HEK293T (cell line): ENCODE results near the gene CUL2.
"Not testable (repeated sequence)": the region's sequence is repeated elsewhere in the genome, so short reads cannot be mapped to it uniquely, and the experiment has no call there.

Experiments used
- CTCF ChIA-PET: fragments of 350-600 bp; formaldehyde crosslinking; extraction: SDS; loops from one replicate; lab custom pipeline; 2021; ENCODE audit warnings: antibody characterized with exemption, inconsistent platforms; lab: Yijun Ruan, JAX
- POLR2A ChIA-PET: fragments of 350-600 bp; formaldehyde crosslinking; extraction: SDS; loops from one replicate; lab custom pipeline; 2020; ENCODE audit warnings: antibody characterized with exemption, inconsistent platforms; lab: Yijun Ruan, JAX
- DNase-seq: peaks from one replicate; pipeline ENCODE4 v3.0.0; 2012; ENCODE audit warnings: mixed read lengths; ENCODE audit errors: extremely low spot score
- ARNT ChIP-seq: fragments of 450-650 bp; IDR thresholded peaks from 2 replicates; pipeline ENCODE4 v1.6.1; 2017; ENCODE audit warnings: mild to moderate bottlenecking
- BHLHE40 ChIP-seq: fragments of 450-650 bp; IDR thresholded peaks from 2 replicates; pipeline ENCODE4 v1.6.1; 2016; ENCODE audit warnings: mild to moderate bottlenecking, moderate library complexity, borderline replicate concordance
- CTBP1 ChIP-seq: fragments of 450-650 bp; IDR thresholded peaks from 2 replicates; pipeline ENCODE4 v1.6.1; 2016; ENCODE audit warnings: borderline replicate concordance
- ELF4 ChIP-seq: fragments of 450-650 bp; IDR thresholded peaks from 2 replicates; pipeline ENCODE4 v1.6.1; 2017; ENCODE audit warnings: antibody characterized with exemption
- FOXA1 ChIP-seq: fragments of 450-650 bp; IDR thresholded peaks from 2 replicates; pipeline ENCODE4 v1.6.1; 2016; ENCODE audit warnings: mild to moderate bottlenecking
- FOXK2 ChIP-seq: fragments of 450-650 bp; IDR thresholded peaks from 2 replicates; pipeline ENCODE4 v1.6.1; 2016; ENCODE audit warnings: mild to moderate bottlenecking
- FOXM1 ChIP-seq: fragments of 450-650 bp; IDR thresholded peaks from 2 replicates; pipeline ENCODE4 v1.6.1; 2017; ENCODE audit warnings: mild to moderate bottlenecking, borderline replicate concordance
- HDGF ChIP-seq: fragments of 450-650 bp; IDR thresholded peaks from 2 replicates; pipeline ENCODE4 v1.6.1; 2017; ENCODE audit warnings: antibody characterized with exemption, borderline replicate concordance
- L3MBTL2 ChIP-seq: fragments of 450-650 bp; conservative IDR thresholded peaks from 2 replicates; pipeline ENCODE4 v1.6.1; 2016; ENCODE audit warnings: mild to moderate bottlenecking
- LEF1 ChIP-seq: fragments of 450-650 bp; IDR thresholded peaks from 2 replicates; pipeline ENCODE4 v1.6.1; 2017; ENCODE audit warnings: mild to moderate bottlenecking, borderline replicate concordance
- NFRKB ChIP-seq: fragments of 450-650 bp; IDR thresholded peaks from 2 replicates; pipeline ENCODE4 v1.6.1; 2016; ENCODE audit warnings: mild to moderate bottlenecking, moderate library complexity
- SP1 ChIP-seq: fragments of 450-650 bp; IDR thresholded peaks from 2 replicates; pipeline ENCODE4 v1.6.1; 2017
- SUZ12 ChIP-seq: fragments of 450-650 bp; IDR thresholded peaks from 2 replicates; pipeline ENCODE4 v1.6.1; 2016; ENCODE audit warnings: mild to moderate bottlenecking
- TARDBP ChIP-seq: fragments of 450-650 bp; IDR thresholded peaks from 2 replicates; pipeline ENCODE4 v1.6.1; 2016
- ZNF384 ChIP-seq: fragments of 450-650 bp; IDR thresholded peaks from 2 replicates; pipeline ENCODE4 v1.6.1; 2016
- TF ChIP-seq, protein P1 (sequence below): fragments of 450-650 bp; IDR thresholded peaks from 2 replicates; pipeline ENCODE4 v1.6.1; 2016

The CUL2 gene

DNA sequence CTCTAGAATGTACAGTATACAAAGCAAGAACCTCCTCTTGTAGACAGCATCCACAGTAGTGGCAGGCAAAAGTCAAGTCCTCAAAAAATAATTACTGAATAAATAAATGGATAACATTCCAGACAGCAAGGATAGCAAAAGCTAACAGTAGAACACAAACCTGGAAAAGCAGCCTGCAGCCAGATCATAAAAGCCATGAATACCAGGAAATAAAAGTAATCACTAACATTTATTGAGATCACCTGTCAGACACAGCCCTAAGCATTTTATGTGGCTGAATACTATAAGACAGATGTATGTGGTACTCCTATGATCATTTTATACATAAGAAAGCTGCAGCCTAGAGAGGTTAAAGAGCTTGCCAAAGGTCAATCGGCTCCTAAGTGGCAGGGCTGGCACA is 34.0 kb downstream of the CUL2 start:
- POLR2A ChIA-PET = no interaction called here
- CTCF ChIA-PET = no interaction called here
- TF ChIP-seq FOXA1 (no peak), ARNT (no peak), SUZ12 (no peak), FOXM1 (no peak), SP1 (no peak), BHLHE40 (no peak), ELF4 (no peak), LEF1 (no peak), CTBP1 (no peak), NFRKB (no peak), FOXK2 (no peak), L3MBTL2 (no peak), ZNF384 (no peak)
- TF ChIP-seq, protein P1, sequence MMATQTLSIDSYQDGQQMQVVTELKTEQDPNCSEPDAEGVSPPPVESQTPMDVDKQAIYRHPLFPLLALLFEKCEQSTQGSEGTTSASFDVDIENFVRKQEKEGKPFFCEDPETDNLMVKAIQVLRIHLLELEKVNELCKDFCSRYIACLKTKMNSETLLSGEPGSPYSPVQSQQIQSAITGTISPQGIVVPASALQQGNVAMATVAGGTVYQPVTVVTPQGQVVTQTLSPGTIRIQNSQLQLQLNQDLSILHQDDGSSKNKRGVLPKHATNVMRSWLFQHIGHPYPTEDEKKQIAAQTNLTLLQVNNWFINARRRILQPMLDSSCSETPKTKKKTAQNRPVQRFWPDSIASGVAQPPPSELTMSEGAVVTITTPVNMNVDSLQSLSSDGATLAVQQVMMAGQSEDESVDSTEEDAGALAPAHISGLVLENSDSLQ = no peak

DNA sequence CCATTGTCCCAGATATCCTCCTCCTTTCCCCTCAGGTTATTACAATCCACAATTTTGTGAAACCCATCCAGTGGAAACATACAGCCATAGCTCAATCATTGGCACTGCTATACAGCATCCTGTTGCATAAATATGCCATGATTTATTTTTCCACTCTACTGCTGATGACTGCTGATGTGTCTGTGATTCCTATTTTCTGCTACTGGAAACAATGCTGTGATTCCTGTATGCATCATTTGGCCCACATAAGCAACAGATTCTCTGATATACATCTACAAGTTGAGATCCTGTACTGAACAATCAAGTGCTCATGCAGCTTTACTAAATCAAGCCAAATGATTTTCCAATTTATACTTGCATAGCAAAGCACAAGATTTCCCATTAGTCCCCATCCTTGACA is 39.6 kb downstream of the CUL2 start:
- no peak for DNase-seq
- POLR2A ChIA-PET = no interaction called here
- CTCF ChIA-PET = no interaction called here
- no peak for TF ChIP-seq FOXM1
- no peak for TF ChIP-seq L3MBTL2
- no peak for TF ChIP-seq BHLHE40
- TF ChIP-seq ARNT = no peak
- TF ChIP-seq FOXK2 = no peak
- TF ChIP-seq TARDBP = no peak
- TF ChIP-seq ELF4 = no peak
- TF ChIP-seq ZNF384 = no peak
- TF ChIP-seq LEF1 = no peak
- TF ChIP-seq CTBP1 = no peak
- no peak for TF ChIP-seq NFRKB
- TF ChIP-seq HDGF = no peak
- TF ChIP-seq, protein P1 = no peak
- no peak for TF ChIP-seq SP1
- no peak for TF ChIP-seq FOXA1
- no peak for TF ChIP-seq SUZ12

More for the DNA sequence above, 34.0 kb downstream of the CUL2 start:
- no peak for DNase-seq

GRCh38 chr10:35046074-35046473 is 44.1 kb downstream of the CUL2 start:
- CTCF ChIA-PET = no interaction called here
- POLR2A ChIA-PET = no interaction called here
- TF ChIP-seq BHLHE40 = no peak
- TF ChIP-seq FOXA1 = no peak
- TF ChIP-seq L3MBTL2 = no peak
- no peak for TF ChIP-seq CTBP1
- TF ChIP-seq HDGF = no peak
- TF ChIP-seq, protein P1 = no peak
- TF ChIP-seq SP1 = no peak
- TF ChIP-seq LEF1 = no peak
- no peak for TF ChIP-seq NFRKB
- TF ChIP-seq ELF4 = no peak
- no peak for TF ChIP-seq FOXK2
- no peak for DNase-seq

- CTCF ChIA-PET, POLR2A ChIA-PET: not testable (repeated sequence)
Measured at GRCh38 chr10:35045275-35045674, 44.9 kb downstream of the CUL2 start.

GRCh38 chr10:35043796-35044344 is 46.3 kb downstream of the CUL2 start:
- ChIA-PET CTCF (no interaction called here), POLR2A (no interaction called here)

More at GRCh38 chr10:35045275-35045674, 44.9 kb downstream of the CUL2 start:
- DNase-seq = not testable (repeated sequence)

GRCh38 chr10:35042783-35043182 is 47.4 kb downstream of the CUL2 start:
- ChIA-PET CTCF (no interaction called here), POLR2A (no interaction called here)
- no peak for TF ChIP-seq CTBP1
- no peak for DNase-seq

More at GRCh38 chr10:35043796-35044344, 46.3 kb downstream of the CUL2 start:
- no peak for DNase-seq
- TF ChIP-seq, protein P1 = no peak
- TF ChIP-seq L3MBTL2 = no peak
- TF ChIP-seq NFRKB = no peak
- no peak for TF ChIP-seq HDGF
- TF ChIP-seq FOXK2 = no peak
- TF ChIP-seq LEF1 = no peak

- CTCF ChIA-PET = interaction anchor here (0.5 to 0.7 kb wide), 3 partner anchors 47 to 472 kb away, joined by 3 to 4 read pairs (median 3); no protein-coding TSS in a partner anchor
- DNase-seq = no peak
- POLR2A ChIA-PET = no interaction called here
- TF ChIP-seq FOXK2 (no peak), ARNT (no peak), L3MBTL2 (no peak), SP1 (no peak), HDGF (no peak), SUZ12 (no peak), FOXM1 (no peak), NFRKB (no peak), LEF1 (no peak), TARDBP (no peak), BHLHE40 (no peak), CTBP1 (no peak), ZNF384 (no peak), ELF4 (no peak), FOXA1 (no peak)
- TF ChIP-seq, protein P1 = no peak
Measured at GRCh38 chr10:35041502-35041879, 48.6 kb downstream of the CUL2 start.
